ENCODE results near the gene ODR4. TPM values are rescaled to one million over a fixed set of nuclear protein-coding genes. Genes with fewer than 3 reads are reported as not detected.
"Not testable (repeated sequence)": the region's sequence is repeated elsewhere in the genome, so short reads cannot be mapped to it uniquely, and the experiment has no call there.

The ODR4 gene
- total RNA-seq, 4 donors from 2014 or later = 10.0 to 22.1 (median 15.3) TPM

GRCh38 chr1:186340772-186341171, 34.9 kb upstream of the ODR4 start:
- 85 to 91% methylated on average over 5 of the region's 5 CpGs for WGBS, 2 donors (ENCODE audit: low coverage in 1 of 2)
- TF ChIP-seq, protein P1, sequence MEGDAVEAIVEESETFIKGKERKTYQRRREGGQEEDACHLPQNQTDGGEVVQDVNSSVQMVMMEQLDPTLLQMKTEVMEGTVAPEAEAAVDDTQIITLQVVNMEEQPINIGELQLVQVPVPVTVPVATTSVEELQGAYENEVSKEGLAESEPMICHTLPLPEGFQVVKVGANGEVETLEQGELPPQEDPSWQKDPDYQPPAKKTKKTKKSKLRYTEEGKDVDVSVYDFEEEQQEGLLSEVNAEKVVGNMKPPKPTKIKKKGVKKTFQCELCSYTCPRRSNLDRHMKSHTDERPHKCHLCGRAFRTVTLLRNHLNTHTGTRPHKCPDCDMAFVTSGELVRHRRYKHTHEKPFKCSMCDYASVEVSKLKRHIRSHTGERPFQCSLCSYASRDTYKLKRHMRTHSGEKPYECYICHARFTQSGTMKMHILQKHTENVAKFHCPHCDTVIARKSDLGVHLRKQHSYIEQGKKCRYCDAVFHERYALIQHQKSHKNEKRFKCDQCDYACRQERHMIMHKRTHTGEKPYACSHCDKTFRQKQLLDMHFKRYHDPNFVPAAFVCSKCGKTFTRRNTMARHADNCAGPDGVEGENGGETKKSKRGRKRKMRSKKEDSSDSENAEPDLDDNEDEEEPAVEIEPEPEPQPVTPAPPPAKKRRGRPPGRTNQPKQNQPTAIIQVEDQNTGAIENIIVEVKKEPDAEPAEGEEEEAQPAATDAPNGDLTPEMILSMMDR (IDR thresholded peaks at IDR 0.05) = no peak
- TF ChIP-seq POLR2A (IDR thresholded peaks at IDR 0.05) (no peak), EP300 (IDR thresholded peaks at IDR 0.05) (no peak), POLR2AphosphoS5 (IDR thresholded peaks at IDR 0.05) (no peak)
- no peak for ATAC-seq
- Histone ChIP-seq H3K4me1 (no peaks in the 10 kb centered on the region), H3K27ac (no peak overlapping the region), H3K36me3 (peaks cover 19 to 100% of the 10 kb centered on the region in 2 donors), H3K9me3 (no peaks in the 10 kb centered on the region), H3K27me3 (no peaks in the 10 kb centered on the region), H3K4me3 (no peak overlapping the region)

DNA sequence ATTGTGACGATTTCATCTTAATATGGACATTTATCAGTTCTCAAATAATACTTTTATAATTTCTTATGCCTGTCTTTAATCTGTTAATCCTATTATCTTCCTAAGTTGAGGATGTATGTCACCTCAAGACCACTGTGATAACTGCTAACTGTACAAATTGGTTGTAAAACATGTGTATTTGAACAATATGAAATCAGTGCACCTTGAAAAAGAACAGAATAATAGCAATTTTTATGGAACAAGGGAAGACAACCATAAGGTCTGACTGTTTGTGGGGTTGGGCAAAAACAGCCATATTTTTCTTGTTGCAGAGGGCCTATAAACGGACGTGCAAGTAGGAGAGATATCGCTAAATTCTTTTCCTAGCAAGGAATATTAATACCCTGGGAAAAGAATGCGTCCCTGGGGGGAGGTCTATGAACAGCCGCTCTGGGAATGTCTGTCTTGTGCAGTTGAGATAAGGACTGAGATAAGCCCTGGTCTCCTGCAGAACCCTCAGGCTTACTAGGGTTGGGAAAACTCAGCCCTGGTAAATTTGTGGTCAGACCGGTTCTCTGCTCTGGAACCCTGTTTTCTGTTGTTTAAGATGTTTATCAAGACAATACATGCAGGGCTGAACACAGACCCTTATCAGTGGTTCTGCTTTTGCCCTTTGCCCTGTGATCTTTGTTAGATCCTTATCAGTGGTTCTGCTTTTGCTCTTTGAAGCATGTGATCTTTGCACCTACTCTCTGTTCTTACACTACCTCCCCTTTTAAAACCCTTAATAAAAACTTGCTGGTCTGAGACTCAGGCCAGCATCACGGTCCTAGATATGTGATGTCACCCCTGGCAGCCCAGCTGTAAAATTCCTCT, 27.6 kb upstream of the ODR4 start:
- H3K36me3 ChIP-seq = peaks cover 23 to 100% of the 10 kb centered on the region in 2 donors
- ATAC-seq = not testable (repeated sequence)

GRCh38 chr1:186374303-186375151, 1.1 kb upstream of the ODR4 start:
- no peak for TF ChIP-seq POLR2AphosphoS5 (IDR thresholded peaks at IDR 0.05)
- TF ChIP-seq, protein P1 (IDR thresholded peaks at IDR 0.05) = no peak
- TF ChIP-seq EP300 (IDR thresholded peaks at IDR 0.05) = no peak
- no peak for TF ChIP-seq POLR2A (IDR thresholded peaks at IDR 0.05)
- H3K27me3 ChIP-seq = no peaks in the 10 kb centered on the region
- WGBS, 2 donors (ENCODE audit: low coverage in 1 of 2) = 0 to 1% methylated on average over 17 to 20 of the region's 37 CpGs
- peak overlapping the region; percentile 82 to 95 for H3K4me3 ChIP-seq
- H3K9me3 ChIP-seq = no peaks in the 10 kb centered on the region
- peak overlapping the region; percentile 92 to 98 (median 96) for H3K27ac ChIP-seq
- peaks cover 10 to 60% (median 13%) of the 10 kb centered on the region in 3 donors for H3K4me1 ChIP-seq
- peaks cover 0 to 33% of the 10 kb centered on the region in 2 donors for H3K36me3 ChIP-seq
- no peak for ATAC-seq

More for the DNA sequence above, 27.6 kb upstream of the ODR4 start:
- WGBS, 2 donors (ENCODE audit: low coverage in 1 of 2) = 94 to 95% methylated on average over 7 to 8 of the region's 8 CpGs
- H3K4me1 ChIP-seq, H3K9me3 ChIP-seq, H3K4me3 ChIP-seq, H3K27me3 ChIP-seq, H3K27ac ChIP-seq: not testable (repeated sequence)

GRCh38 chr1:186375929-186376319, 286 bp downstream of the ODR4 start:
- peak overlapping the region; percentile 82 to 95 for H3K4me3 ChIP-seq
- peak overlapping the region; percentile 83 to 98 (median 96) for H3K27ac ChIP-seq
- no peaks in the 10 kb centered on the region for H3K9me3 ChIP-seq
- peak; percentile 4 for ATAC-seq
- TF ChIP-seq POLR2A (IDR thresholded peaks at IDR 0.05) (no peak), POLR2AphosphoS5 (IDR thresholded peaks at IDR 0.05) (no peak), EP300 (IDR thresholded peaks at IDR 0.05) (no peak)
- TF ChIP-seq, protein P1 (IDR thresholded peaks at IDR 0.05) = no peak
- peaks cover 10 to 57% (median 13%) of the 10 kb centered on the region in 3 donors for H3K4me1 ChIP-seq
- WGBS, 2 donors (ENCODE audit: low coverage in 1 of 2) = 0% methylated on average over 9 to 12 of the region's 12 CpGs
- H3K27me3 ChIP-seq = no peaks in the 10 kb centered on the region
- H3K36me3 ChIP-seq = peaks cover 0 to 33% of the 10 kb centered on the region in 2 donors

GRCh38 chr1:186386725-186387383, 11.2 kb downstream of the ODR4 start:
- no peak for TF ChIP-seq POLR2AphosphoS5 (IDR thresholded peaks at IDR 0.05)
- TF ChIP-seq, protein P1 (IDR thresholded peaks at IDR 0.05) = no peak
- no peak for TF ChIP-seq EP300 (IDR thresholded peaks at IDR 0.05)
- no peak for TF ChIP-seq POLR2A (IDR thresholded peaks at IDR 0.05)
- ATAC-seq = no peak
- peaks cover 0 to 99% of the 10 kb centered on the region in 2 donors for H3K36me3 ChIP-seq
- 66 to 82% methylated on average over 3 of the region's 3 CpGs for WGBS, 2 donors (ENCODE audit: low coverage in 1 of 2)
- H3K27ac ChIP-seq = no peak overlapping the region
- H3K27me3 ChIP-seq = no peaks in the 10 kb centered on the region
- H3K9me3 ChIP-seq = no peaks in the 10 kb centered on the region
- H3K4me3 ChIP-seq = no peak overlapping the region
- no peaks in the 10 kb centered on the region for H3K4me1 ChIP-seq

All from gastroesophageal sphincter (tissue), 4 donors.